ENCODE measurements around the gene GFPT2. TPM values are rescaled to one million over a fixed set of nuclear protein-coding genes. Genes with fewer than 3 reads are reported as not detected.

Gene GFPT2
- total and polyA plus RNA-seq, 10 of the 15 experiments (the other 5 are each of a cell fraction or from before 2014, with no cell fraction given), result 0.05 to 0.33 (median 0.11) TPM; not detected in 4

GRCh38 chr5:180306796-180307195 is 46.3 kb downstream of the GFPT2 start (continued):
- TF ChIP-seq MLLT1 (IDR thresholded peaks at IDR 0.05), result no peak
- TF ChIP-seq DPF2 (IDR thresholded peaks at IDR 0.05), result no peak
- TF ChIP-seq TCF7 (IDR thresholded peaks at IDR 0.05; ENCODE audit: borderline replicate concordance), result no peak
- TF ChIP-seq, protein P1, sequence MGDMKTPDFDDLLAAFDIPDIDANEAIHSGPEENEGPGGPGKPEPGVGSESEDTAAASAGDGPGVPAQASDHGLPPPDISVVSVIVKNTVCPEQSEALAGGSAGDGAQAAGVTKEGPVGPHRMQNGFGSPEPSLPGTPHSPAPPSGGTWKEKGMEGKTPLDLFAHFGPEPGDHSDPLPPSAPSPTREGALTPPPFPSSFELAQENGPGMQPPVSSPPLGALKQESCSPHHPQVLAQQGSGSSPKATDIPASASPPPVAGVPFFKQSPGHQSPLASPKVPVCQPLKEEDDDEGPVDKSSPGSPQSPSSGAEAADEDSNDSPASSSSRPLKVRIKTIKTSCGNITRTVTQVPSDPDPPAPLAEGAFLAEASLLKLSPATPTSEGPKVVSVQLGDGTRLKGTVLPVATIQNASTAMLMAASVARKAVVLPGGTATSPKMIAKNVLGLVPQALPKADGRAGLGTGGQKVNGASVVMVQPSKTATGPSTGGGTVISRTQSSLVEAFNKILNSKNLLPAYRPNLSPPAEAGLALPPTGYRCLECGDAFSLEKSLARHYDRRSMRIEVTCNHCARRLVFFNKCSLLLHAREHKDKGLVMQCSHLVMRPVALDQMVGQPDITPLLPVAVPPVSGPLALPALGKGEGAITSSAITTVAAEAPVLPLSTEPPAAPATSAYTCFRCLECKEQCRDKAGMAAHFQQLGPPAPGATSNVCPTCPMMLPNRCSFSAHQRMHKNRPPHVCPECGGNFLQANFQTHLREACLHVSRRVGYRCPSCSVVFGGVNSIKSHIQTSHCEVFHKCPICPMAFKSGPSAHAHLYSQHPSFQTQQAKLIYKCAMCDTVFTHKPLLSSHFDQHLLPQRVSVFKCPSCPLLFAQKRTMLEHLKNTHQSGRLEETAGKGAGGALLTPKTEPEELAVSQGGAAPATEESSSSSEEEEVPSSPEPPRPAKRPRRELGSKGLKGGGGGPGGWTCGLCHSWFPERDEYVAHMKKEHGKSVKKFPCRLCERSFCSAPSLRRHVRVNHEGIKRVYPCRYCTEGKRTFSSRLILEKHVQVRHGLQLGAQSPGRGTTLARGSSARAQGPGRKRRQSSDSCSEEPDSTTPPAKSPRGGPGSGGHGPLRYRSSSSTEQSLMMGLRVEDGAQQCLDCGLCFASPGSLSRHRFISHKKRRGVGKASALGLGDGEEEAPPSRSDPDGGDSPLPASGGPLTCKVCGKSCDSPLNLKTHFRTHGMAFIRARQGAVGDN (IDR thresholded peaks at IDR 0.05), result no peak

DNA sequence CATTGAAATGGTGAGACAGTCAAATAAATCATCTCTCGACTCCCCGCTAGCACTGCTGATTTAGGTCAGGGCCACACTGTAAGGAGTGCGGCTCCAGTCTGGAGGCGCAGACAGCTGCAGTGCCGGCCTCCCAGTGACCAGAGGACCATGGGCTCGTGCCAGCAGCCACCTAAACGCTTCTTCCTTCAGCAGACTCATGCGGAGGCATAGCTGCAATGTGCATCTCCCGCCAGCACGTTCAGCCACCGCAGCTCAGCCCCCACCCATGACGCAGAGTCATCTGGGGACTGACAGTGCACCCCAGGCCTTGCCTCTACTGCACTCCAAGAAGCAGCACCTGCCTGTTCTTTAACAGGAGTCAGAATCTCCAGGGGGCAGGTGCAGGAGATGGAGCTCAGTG is 47.7 kb downstream of the GFPT2 start:
- H3K36me3 ChIP-seq (ENCODE audit: control insufficient read depth in 2 of 2, insufficient read depth in 2 of 2, low read length in 1 of 2), result no peaks in the 10 kb centered on the region
- no peak overlapping the region for H2AFZ ChIP-seq (ENCODE audit: control insufficient read depth, low read depth, low read length)
- no peak overlapping the region for H3K27ac ChIP-seq (ENCODE audit: control insufficient read depth, insufficient read depth)
- TF ChIP-seq POLR2AphosphoS2 (IDR thresholded peaks at IDR 0.05; ENCODE audit: low read depth, low read length) (no peak), ZNF274 (IDR thresholded peaks at IDR 0.05; ENCODE audit: insufficient read depth, insufficient read length) (no peak), SUZ12 (IDR thresholded peaks at IDR 0.05; ENCODE audit: unreplicated experiment) (no peak), SREBF2 (IDR thresholded peaks at IDR 0.05; ENCODE audit: low read length) (no peak), E2F4 (IDR thresholded peaks at IDR 0.05; ENCODE audit: low read depth, low read length) (no peak)
- ChIA-PET RAD21 (ENCODE audit: unreplicated experiment) (interaction anchor here (1.9 kb wide), 1 partner anchor 12 kb away, joined by 4 read pairs; no protein-coding TSS in a partner anchor), CTCF (interaction anchor here (1.0 to 8.8 kb wide), 3 partner anchors 9 to 14 kb away, joined by 3 to 40 read pairs (median 4); no protein-coding TSS in a partner anchor), POLR2A (no interaction called here), SMC1A (ENCODE audit: uncharacterized antibody, unreplicated experiment) (no interaction called here)
- WGBS (ENCODE audit: insufficient coverage, insufficient replicate concordance, low lambda C conversion rate, missing lambda C conversion rate), result 53% methylated on average over 12 of the region's 12 CpGs
- H3K9me3 ChIP-seq (replicated peaks; ENCODE audit: control insufficient read depth, insufficient read depth, low read length), result no peaks in the 10 kb centered on the region
- ATAC-seq, result no peak
- no TSS peak for BruUV-seq (replicated peaks)
- no peak overlapping the region for H3K9ac ChIP-seq (ENCODE audit: control insufficient read depth, insufficient read depth, low read length)
- H3K4me3 ChIP-seq, result no peak overlapping the region
- no peaks in the 10 kb centered on the region for H3K4me1 ChIP-seq (ENCODE audit: control insufficient read depth, insufficient read depth, low read length)
- no peaks in the 10 kb centered on the region for H3K79me2 ChIP-seq (ENCODE audit: control insufficient read depth, insufficient read depth, low read length)
- DNase-seq (ENCODE audit: low read depth, low spot score), result no peak
- in situ Hi-C loops (cut with MboI), result no loop called here
- H3K4me2 ChIP-seq (ENCODE audit: control insufficient read depth, insufficient read depth), result no peak overlapping the region
- no peak for FAIRE-seq
- H3K27me3 ChIP-seq (replicated peaks in 1 of 2; ENCODE audit: control insufficient read depth in 2 of 2, insufficient read depth in 2 of 2, low read length in 1 of 2), result peaks cover 0 to 3% of the 10 kb centered on the region in 2 experiments; a peak in 2 of 4 replicates
- no peaks in the 10 kb centered on the region for H4K20me1 ChIP-seq (ENCODE audit: control insufficient read depth, insufficient read depth)
- intact Hi-C loops (cut with micrococcal nuclease; ENCODE audit: unreplicated experiment), result no loop called here

All from GM12878 (cell line).